Stimulated activated effector memory CD8-positive, alpha-beta T cell treated with anti-CD3 and anti-CD28 coated beads, Interleukin-12 subunit alpha, Interleukin-12 subunit beta, amount 100 ng/mL, for 72 hours (primary cell): ENCODE results near the gene CST7.
A peak's percentile ranks its signal among the peaks of the same experiment; 100 is the strongest.

Source experiments
- ATAC-seq: fragments of 150-1000 bp; cut with Tn5 transposase; 2 replicates; pipeline ENCODE4 v1.10.0; 2021
- DNase-seq, 2 donors: peaks; one replicate each; pipeline ENCODE4 v3.0.0; 2021 to 2022; ENCODE audit warnings: low spot score in 2 of 2
- H3K27ac Mint-ChIP-seq: one replicate; pipeline ENCODE4 v1.8.0; 2022; ENCODE audit warnings: mild to moderate bottlenecking, mixed read lengths
- H3K36me3 Mint-ChIP-seq: one replicate; pipeline ENCODE4 v1.8.0; 2022; ENCODE audit warnings: mild to moderate bottlenecking, mixed read lengths
- H3K4me1 Mint-ChIP-seq: one replicate; pipeline ENCODE4 v1.8.0; 2022; ENCODE audit warnings: mixed read lengths
- H3K4me3 Mint-ChIP-seq: one replicate; pipeline ENCODE4 v1.8.0; 2022; ENCODE audit warnings: mild to moderate bottlenecking, mixed read lengths
- H3K9me3 Mint-ChIP-seq: one replicate; pipeline ENCODE4 v1.8.0; 2022; ENCODE audit warnings: mixed read lengths

Gene CST7

DNA sequence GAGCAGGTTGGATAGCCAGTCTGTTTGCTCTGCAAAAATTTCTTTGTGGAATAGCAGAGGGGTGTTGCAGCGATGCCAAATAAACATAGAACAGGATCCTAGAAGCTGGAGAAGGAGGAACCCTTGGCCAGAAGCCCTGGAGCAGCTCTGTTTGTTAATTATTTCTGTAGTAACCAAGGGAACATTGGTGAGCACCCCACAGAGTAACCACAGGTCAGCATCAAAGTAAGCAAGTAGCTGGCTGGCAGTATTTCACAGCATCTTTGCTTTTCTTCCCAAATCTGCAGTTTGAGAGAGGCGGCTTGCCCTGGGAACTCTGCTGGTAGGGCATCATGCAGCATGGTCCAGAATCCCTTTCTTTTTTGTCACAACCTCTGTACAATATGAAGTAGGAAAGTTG lies 56.2 kb downstream of the CST7 start:
- H3K9me3 Mint-ChIP-seq = no peaks in the 10 kb centered on the region
- H3K4me3 Mint-ChIP-seq = no peak overlapping the region
- peaks cover 5% of the 10 kb centered on the region for H3K4me1 Mint-ChIP-seq
- no peak overlapping the region for H3K27ac Mint-ChIP-seq
- peaks cover 43% of the 10 kb centered on the region for H3K36me3 Mint-ChIP-seq
- DNase-seq (no peak), ATAC-seq (no peak)

DNA sequence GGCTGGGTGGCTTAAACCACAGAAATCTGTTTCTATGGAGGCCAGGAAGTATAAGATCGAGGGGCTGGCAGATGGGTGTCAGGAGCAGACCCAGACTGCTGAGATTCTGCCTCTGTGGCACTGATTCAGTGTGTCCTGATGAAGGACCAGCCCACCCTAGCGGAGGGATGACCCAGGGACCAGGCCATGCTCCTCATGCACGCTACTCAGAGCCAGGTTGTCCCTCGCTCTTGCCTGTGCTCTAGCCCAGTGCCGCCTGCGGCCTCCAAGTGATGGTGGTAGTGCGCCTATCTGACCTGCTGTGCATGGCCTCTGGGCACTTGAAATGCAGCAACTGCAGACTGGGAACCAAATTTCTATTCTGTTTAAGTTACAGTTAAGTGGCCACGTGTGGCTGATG lies 56.6 kb downstream of the CST7 start:
- Mint-ChIP-seq H3K36me3 (peaks cover 40% of the 10 kb centered on the region), H3K9me3 (no peaks in the 10 kb centered on the region)
- no peak for DNase-seq

DNA sequence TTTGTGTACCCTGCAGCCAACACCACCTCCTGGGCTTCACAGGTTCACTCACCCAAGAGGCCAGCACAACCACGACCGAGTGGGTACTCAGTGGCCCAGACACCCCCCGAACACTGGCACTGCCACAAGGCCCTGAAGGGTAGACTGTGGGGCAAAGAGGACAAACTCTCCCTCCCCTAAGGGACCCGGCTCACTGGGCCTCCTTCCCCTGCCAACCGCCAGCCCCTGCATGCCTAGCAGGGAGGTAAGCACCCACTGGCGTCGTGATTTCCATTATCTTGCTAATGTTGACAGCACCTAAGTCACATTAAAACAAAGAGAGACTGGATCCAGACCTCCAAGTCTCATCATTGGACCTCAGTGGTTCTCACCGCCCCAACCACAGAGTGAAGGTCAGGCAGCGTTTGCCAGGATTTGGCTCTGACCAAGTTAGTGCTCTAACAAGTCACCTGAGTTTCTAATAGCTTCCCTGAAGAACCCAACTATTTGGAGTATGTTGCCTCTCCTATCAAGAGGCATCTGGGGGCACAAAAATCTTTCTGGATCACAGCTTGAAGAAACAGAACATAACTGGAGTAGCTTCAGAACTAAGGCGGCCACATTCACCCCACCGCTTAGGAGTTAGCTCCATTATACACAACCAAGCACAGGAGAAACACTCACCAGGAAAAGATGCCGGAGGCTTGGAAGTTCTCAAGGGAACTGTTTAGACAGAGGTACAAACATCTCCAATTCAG lies 57.5 kb downstream of the CST7 start:
- peak overlapping the region; percentile 40 for H3K27ac Mint-ChIP-seq
- no peak for ATAC-seq
- H3K4me1 Mint-ChIP-seq = no peaks in the 10 kb centered on the region
- H3K9me3 Mint-ChIP-seq = no peaks in the 10 kb centered on the region
- peaks cover 40% of the 10 kb centered on the region for H3K36me3 Mint-ChIP-seq
- H3K4me3 Mint-ChIP-seq = no peak overlapping the region
- DNase-seq = no peak

More for the DNA sequence above, 56.6 kb downstream of the CST7 start:
- ATAC-seq = no peak
- Mint-ChIP-seq H3K4me3 (no peak overlapping the region), H3K4me1 (peaks cover under 1% of the 10 kb centered on the region), H3K27ac (peak overlapping the region; percentile 40)

DNA sequence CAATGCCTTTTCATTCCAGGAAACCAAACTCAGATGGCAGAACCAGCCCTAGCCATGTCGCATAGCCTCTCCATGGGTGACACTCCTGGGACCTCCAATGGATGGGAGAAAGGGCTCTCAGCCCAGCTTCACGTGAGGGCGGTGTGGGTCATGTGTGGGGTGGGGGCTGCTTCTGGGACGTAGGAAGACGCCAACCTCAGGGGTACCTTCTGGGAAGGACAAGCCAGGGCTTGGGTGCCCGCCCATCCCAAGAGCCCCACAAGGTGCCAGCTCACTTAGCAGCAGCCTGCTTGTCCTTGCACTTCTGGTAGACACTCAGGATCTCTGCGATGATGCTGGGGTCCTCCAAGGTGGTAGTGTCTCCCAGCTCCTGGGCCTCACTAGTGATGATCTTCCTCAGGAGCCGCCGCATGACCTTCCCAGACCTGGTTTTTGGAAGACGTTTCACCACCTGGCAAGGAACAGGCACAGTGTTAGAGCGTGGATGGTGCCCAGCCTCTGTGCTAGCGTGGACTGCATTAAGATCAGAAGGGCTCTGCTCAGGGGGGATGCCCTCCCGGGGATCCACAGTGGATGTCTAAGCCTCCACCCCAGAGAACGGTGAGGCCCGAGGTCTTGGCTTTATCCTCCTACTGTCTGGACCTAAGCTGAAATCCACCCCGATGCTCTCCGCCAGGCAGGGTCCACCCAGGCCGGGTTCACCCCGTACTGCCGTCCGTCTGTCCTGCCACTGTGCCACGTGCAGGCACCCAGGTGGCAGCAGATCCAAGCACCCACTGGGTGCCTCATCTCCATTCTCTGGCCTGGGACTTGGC lies 58.6 kb downstream of the CST7 start:
- no peak for ATAC-seq
- no peak for DNase-seq
- Mint-ChIP-seq H3K4me1 (no peaks in the 10 kb centered on the region), H3K27ac (no peak overlapping the region), H3K36me3 (peaks cover 47% of the 10 kb centered on the region), H3K4me3 (no peak overlapping the region), H3K9me3 (no peaks in the 10 kb centered on the region)

DNA sequence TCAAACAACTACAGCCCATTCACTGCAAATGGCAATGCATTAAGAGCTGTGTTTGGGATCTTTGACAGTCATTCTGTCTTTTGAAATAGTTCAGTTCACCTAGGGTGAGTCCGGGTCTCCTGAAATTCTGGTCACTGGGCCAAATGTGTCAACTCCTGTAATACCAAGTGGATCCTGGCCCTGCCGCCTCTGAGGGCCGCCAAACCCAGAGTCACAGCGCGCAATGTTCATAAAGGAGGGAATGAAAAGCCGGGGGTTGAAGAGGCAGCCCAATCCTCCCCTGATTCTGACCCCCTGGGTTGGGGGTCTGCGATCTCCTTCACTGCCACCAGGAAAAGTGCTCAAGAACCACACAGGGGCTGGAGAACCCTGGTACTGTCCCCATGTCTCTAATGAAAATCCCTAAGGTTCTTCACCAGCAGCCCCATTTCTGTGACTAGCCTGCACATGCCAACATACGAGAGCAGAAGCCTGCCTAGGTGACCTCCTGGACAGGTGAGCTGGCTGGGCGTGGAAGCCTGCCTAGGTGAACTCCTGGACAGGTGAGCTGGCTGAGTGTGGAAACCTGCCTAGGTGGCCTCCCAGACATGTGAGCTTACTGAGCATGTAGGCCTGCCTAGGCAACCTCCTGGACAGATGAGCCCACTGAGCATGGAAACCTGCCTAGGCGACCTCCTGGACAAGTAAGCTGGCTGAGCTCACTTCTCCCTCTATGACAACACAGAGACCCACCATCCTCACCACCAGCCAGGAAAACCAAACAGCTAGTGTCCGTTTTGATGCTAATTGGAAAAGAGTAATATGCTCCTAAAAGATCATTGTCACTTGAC lies 59.5 kb downstream of the CST7 start:
- Mint-ChIP-seq H3K4me1 (no peaks in the 10 kb centered on the region), H3K9me3 (no peaks in the 10 kb centered on the region), H3K27ac (no peak overlapping the region), H3K4me3 (no peak overlapping the region), H3K36me3 (peaks cover 50% of the 10 kb centered on the region)
- ATAC-seq (no peak), DNase-seq (no peak)
